Measurements from ENCODE around the gene MKLN1. TPM values are rescaled to one million over a fixed set of nuclear protein-coding genes. Genes with fewer than 3 reads are reported as not detected.

Gene MKLN1
- total RNA-seq, 1 experiment from 2014 or later: 90.2 TPM

GRCh38 chr7:131498237-131498885, 170.7 kb downstream of the MKLN1 start:
- intact Hi-C loops (cut with micrococcal nuclease; ENCODE audit: unreplicated experiment): no loop called here
- H3K27ac ChIP-seq (ENCODE audit: low read depth, low read length, poor library complexity, severe bottlenecking): no peak overlapping the region
- BruUV-seq (replicated peaks): no TSS peak
- ChIA-PET POLR2A (ENCODE audit: low non-redundant PET) (no interaction called here), CTCF (interaction anchor here (0.6 kb wide), 1 partner anchor 9 kb away, joined by 5 read pairs; no protein-coding TSS in a partner anchor)
- H3K4me1 ChIP-seq (ENCODE audit: insufficient read depth, low read length, poor library complexity, severe bottlenecking): peaks cover 15% of the 10 kb centered on the region
- no peak for TF ChIP-seq CTCF (conservative IDR thresholded peaks at IDR 0.05; ENCODE audit: low read depth, low read length)
- no peak for TF ChIP-seq EZH2 (IDR thresholded peaks at IDR 0.05; ENCODE audit: borderline replicate concordance, low read depth, low read length, poor library complexity, severe bottlenecking)
- H3K4me3 ChIP-seq (ENCODE audit: low read depth, low read length, poor library complexity, severe bottlenecking): no peak overlapping the region
- H3K36me3 ChIP-seq (ENCODE audit: insufficient read depth, low read length, poor library complexity, severe bottlenecking): peaks cover 12% of the 10 kb centered on the region
- no peaks in the 10 kb centered on the region for H3K9me3 ChIP-seq (ENCODE audit: low read depth, low read length, poor library complexity, severe bottlenecking)
- no peaks in the 10 kb centered on the region for H3K27me3 ChIP-seq (replicated peaks; ENCODE audit: insufficient read depth, low read depth, low read length, poor library complexity)
- DNase-seq (ENCODE audit: low spot score): no peak

GRCh38 chr7:131499801-131500200, 172.1 kb downstream of the MKLN1 start:
- intact Hi-C loops (cut with micrococcal nuclease; ENCODE audit: unreplicated experiment): no loop called here
- BruUV-seq (replicated peaks): no TSS peak

GRCh38 chr7:131500357-131500756, 172.7 kb downstream of the MKLN1 start:
- H3K9me3 ChIP-seq (ENCODE audit: low read depth, low read length, poor library complexity, severe bottlenecking): no peaks in the 10 kb centered on the region
- intact Hi-C loops (cut with micrococcal nuclease; ENCODE audit: unreplicated experiment): no loop called here
- POLR2A ChIA-PET (ENCODE audit: low non-redundant PET): interaction anchor here (0.6 kb wide), 1 partner anchor 66 kb away, joined by 3 read pairs; no protein-coding TSS in a partner anchor
- no peak for TF ChIP-seq CTCF (conservative IDR thresholded peaks at IDR 0.05; ENCODE audit: low read depth, low read length)
- TF ChIP-seq EZH2 (IDR thresholded peaks at IDR 0.05; ENCODE audit: borderline replicate concordance, low read depth, low read length, poor library complexity, severe bottlenecking): no peak
- CTCF ChIA-PET: no interaction called here
- H3K4me3 ChIP-seq (ENCODE audit: low read depth, low read length, poor library complexity, severe bottlenecking): no peak overlapping the region
- DNase-seq (ENCODE audit: low spot score): no peak
- H3K4me1 ChIP-seq (ENCODE audit: insufficient read depth, low read length, poor library complexity, severe bottlenecking): peaks cover 7% of the 10 kb centered on the region
- no TSS peak for BruUV-seq (replicated peaks)
- peak overlapping the region; percentile 7 for H3K27ac ChIP-seq (ENCODE audit: low read depth, low read length, poor library complexity, severe bottlenecking)
- no peaks in the 10 kb centered on the region for H3K27me3 ChIP-seq (replicated peaks; ENCODE audit: insufficient read depth, low read depth, low read length, poor library complexity)
- H3K36me3 ChIP-seq (ENCODE audit: insufficient read depth, low read length, poor library complexity, severe bottlenecking): peaks cover 12% of the 10 kb centered on the region

More at GRCh38 chr7:131499801-131500200, 172.1 kb downstream of the MKLN1 start:
- H3K36me3 ChIP-seq (ENCODE audit: insufficient read depth, low read length, poor library complexity, severe bottlenecking): peaks cover 12% of the 10 kb centered on the region
- CTCF ChIA-PET: no interaction called here
- no peaks in the 10 kb centered on the region for H3K27me3 ChIP-seq (replicated peaks; ENCODE audit: insufficient read depth, low read depth, low read length, poor library complexity)
- no peaks in the 10 kb centered on the region for H3K9me3 ChIP-seq (ENCODE audit: low read depth, low read length, poor library complexity, severe bottlenecking)
- DNase-seq (ENCODE audit: low spot score): no peak
- H3K4me3 ChIP-seq (ENCODE audit: low read depth, low read length, poor library complexity, severe bottlenecking): no peak overlapping the region
- no peak overlapping the region for H3K27ac ChIP-seq (ENCODE audit: low read depth, low read length, poor library complexity, severe bottlenecking)
- H3K4me1 ChIP-seq (ENCODE audit: insufficient read depth, low read length, poor library complexity, severe bottlenecking): peaks cover 7% of the 10 kb centered on the region
- TF ChIP-seq EZH2 (IDR thresholded peaks at IDR 0.05; ENCODE audit: borderline replicate concordance, low read depth, low read length, poor library complexity, severe bottlenecking) (no peak), CTCF (conservative IDR thresholded peaks at IDR 0.05; ENCODE audit: low read depth, low read length) (no peak)
- POLR2A ChIA-PET (ENCODE audit: low non-redundant PET): interaction anchor here (0.6 to 0.8 kb wide), 2 partner anchors 65 to 172 kb away, joined by 3 read pairs; partner anchors contain the start of gene MKLN1
